Activated CD8-positive, alpha-beta memory T cell treated with anti-CD3 and anti-CD28 coated beads, Interleukin-2, amount 50 U/mL, for 1 hour (primary cell): ENCODE data around the gene ZNF20.
"Not testable (repeated sequence)": the region's sequence is repeated elsewhere in the genome, so short reads cannot be mapped to it uniquely, and the experiment has no call there.

Source experiments
- DNase-seq: peaks from one replicate; pipeline ENCODE4 v3.0.0-alpha.2; 2020; ENCODE audit errors: extremely low read depth

The ZNF20 gene

DNA sequence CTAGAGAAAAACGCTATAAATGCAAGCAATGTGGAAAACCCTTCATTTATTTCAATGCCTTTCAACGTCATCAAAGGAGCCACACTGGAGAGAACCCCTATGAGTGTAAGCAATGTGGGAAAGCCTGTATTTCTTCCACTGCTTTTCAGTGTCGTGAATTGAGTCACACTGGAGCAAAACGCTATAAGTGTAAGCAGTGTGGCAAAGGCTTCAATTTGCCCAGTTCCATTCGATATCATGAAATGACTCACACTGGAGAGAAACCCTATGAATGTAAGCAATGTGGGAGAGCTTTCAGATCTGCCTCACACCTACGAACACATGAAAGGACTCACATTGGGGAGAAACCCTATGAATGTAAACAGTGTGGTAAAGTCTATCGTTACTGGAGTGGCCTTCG lies 27.4 kb downstream of the ZNF20 start:
- no peak for DNase-seq

DNA sequence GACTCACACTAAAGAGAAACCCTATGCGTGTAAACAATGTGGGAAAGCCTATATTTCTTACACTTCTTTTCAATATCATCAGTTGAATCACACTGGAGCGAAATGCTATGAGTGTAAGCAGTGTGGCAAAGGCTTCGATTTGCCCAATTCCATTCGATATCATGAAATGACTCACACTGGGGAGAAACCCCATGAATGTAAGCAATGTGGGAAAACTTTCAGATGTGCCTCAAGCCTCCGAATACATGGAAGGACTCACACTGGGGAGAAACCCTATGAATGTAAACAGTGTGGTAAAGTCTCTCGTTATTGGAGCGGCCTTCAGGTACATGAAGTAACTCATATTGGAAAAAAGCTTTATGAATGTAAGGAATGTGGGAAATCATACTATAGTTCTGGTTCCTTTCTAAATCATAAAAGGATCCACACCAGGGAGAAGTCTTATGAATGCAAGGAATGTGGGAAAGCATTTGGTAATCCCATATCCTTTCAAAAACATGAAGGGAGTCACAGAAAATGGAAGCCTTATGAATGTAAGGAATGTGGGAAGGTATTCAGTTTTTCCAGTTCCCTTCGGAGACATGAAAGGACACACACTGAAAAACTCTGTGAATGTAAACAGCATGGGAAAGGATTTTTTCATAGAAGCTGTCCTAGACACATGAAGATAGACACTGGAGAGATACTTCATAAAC lies 28.1 kb downstream of the ZNF20 start:
- no peak for DNase-seq

DNA sequence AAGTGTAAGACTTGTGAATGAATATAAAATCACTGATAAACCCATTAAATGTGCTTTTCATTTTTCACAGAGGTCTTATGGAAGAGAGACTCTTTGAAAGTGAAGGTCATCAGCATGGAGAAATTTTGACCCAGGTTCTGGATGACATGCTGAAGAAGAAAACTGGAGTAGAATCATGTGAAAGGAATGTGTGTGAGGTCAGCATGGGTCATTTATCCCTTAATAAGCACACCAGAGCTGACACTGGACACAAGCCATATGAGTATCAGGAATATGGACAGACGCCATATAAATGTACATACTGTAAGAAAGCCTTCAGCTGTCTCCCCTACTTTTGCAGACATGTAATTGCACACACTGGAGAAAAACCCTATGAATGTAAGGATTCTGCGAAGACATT lies 29.0 kb downstream of the ZNF20 start:
- no peak for DNase-seq

DNA sequence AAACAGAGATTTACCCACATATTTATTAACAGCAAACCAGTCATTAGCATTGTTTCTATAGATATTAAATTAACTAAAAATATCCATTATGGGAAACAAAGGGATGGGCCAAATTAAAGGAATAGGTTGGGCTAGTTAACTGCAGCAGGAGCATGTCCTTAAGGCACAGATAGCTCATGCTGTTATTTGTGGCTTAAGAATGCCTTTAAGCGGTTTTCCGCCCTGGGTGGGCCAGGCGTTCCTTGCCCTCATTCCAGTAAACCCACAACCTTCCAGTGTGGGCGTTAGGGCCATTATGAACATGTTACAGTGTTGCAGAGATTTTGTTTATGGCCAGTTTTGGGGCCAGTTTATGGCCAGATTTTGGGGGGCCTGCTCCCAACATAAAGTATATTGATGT lies 36.2 kb downstream of the ZNF20 start:
- DNase-seq: not testable (repeated sequence)

DNA sequence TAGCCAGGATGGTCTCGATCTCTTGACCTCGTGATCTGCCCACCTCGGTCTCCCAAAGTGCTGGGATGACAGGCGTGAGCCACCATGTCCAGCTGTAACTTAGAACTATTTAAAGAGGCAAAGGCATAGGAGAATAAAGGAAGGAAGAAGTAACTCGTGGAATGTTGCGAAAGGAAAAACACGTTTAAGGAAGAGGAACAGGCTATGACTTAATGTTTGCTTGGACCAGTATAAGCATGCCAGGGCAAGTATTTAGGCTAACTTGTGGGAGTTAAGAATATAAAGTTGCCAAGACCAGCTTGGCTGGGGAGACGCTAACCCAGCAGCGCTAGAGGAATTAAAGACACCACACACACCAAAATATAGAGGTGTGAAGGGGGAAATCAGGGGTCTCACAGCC lies 42.1 kb downstream of the ZNF20 start:
- DNase-seq: no peak

DNA sequence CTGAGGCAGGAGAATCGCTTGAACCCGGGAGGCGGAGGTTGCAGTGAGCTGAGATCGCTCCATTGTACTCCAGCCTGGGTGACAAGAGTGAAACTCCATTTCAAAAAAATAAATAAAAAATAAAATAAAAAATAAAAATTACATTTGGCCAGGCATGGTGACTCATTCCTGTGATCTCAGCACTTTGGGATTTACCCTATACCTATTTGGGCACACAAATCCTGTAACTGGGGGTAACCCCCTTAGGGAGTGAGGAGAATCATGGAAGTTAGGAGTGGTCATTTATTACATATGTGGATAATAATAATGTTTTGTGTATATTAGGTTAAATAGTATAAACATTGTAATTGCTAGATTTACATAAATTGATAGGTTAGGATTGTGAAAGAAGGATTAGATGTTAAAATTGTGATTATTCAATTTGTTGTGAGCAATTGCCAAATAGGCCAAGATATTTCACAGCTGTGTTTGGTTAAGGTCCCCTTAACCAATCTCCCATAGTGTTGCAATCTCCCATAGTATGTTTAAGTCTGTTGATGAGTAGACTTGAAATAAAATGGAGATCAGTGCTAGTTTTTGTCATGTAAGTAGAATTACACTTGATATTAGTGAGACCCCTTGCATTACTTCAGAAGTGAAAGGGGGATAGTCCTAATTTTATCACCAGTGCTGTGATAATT lies 44.9 kb downstream of the ZNF20 start:
- DNase-seq: no peak

DNA sequence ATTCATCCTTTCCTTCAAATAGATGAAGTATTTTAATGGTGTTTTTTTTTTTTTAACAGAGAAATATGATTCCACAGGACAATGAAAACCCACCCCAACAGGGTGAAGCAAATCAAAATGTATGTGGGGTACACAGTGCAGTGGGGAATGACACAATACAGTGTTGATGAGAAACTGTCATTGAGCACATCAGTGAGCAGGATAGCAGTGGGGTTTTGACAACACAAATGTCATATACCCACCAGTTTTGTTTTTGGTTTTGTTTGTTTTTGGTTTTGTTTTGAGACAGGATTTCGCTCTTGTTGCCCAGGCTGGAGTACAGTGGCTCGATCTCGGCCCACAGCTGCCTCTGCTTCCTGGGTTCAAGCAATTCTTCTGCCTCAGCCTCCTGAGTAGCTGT lies 46.4 kb downstream of the ZNF20 start:
- DNase-seq: no peak

DNA sequence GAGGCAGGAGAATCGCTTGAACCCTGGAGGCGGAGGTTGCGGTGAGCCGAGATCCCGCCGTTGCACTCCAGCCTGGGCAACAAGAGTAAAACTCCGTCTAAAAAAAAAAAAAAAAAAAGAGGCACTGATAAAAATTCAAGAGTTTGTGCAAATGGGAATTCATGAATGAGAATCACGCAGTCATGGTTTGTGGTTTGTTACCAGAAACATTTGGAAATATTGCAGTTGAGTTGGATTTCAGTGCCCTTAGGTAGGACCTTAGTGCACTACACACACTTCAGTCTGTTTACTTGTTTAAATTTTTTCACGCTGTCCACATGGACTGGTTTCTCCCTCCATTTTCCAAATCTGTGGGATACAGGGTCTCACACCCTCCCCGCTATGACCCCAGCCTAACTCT lies 47.2 kb downstream of the ZNF20 start:
- DNase-seq: no peak

DNA sequence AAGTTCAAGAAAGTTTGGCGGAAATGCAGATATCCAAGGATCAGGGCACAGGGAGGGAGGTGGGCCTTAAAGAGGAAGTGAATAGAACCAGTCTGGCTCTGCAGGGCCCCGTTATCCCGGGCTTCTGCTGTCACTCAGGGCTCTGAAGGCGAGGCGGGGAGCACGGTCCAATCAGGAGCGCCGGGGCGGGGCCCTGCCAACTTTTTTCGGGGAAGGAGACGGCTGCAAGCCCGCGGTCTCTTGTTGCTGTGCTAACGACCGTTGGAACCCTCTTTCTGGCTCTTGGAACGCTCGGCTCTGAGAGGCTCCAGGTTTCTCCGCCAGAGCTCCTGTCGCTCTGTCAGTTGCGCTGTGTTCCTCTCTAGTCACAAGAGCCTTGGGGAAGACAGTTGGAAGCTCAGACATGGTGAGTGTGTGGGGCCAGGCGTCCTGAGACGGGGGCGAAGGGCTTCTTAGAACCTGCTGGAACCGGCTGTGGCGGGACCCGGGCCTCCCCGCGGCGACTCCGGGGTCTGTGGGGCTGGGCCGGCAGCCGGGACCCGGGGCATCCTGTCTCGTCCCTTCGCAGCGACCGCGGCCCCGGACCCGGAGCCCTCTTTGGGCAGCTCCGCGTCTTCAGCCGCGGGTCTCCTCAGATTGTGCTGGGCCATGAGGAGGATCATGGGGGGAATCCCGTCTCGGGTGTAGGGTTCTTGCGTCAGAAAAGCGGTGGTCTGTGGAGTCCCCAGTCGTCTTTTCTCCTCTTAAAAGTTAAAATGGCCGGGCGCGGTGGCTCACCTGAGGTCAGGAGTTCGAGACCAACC lies 47.9 kb downstream of the ZNF20 start:
- DNase-seq: no peak

DNA sequence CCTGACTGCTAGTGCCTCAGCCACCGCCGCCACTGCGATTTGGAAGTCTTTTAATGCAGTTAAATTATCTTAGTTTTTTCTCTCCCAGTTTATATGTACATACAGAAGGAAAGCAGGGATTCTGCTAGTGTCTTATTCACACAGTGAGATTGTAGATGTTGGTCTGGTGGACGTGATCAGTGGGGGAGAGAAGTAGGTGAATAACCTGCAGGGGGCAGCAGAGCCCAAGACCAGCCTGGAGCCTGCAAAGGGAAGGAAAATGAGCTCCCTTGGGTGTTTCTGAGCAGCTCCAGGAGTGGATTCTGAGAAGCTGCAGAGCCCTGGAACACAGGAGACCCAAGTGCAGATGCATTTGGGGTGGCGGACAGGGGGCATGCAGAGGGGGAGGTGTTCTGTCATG lies 49.3 kb downstream of the ZNF20 start:
- DNase-seq: no peak

DNA sequence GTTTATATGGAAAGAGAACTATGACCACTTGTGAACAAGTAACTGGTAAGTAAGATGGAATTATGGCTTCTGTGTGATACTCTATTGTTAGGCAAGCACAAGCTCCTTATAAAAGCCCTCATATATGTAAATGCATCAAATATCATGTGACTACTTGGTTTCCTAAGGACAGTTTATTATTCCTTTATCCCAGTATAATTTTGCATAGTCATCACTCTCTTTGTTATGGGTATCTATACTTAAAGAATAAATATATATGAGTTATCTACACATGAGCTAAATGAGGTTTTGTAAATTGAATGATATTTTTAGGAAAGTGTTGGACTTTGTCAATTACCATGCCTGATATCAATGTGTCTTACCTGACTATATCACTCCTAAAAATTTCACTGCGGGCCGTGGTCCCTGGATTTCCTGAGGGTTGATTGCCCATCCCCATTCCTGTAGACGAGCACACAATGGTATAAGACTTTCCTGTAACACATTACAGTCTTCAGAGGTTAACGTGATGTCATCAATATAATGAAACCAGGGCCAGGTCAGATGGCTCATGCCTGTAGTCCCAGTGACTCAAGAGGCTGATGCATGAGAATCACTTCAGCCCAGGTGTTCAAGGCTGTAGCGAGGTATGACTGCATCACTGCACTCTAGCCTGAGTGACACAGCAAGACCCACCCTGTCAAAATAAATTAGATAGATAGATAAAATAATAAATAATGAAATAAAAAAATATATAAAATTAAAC lies 54.9 kb downstream of the ZNF20 start:
- DNase-seq: no peak

DNA sequence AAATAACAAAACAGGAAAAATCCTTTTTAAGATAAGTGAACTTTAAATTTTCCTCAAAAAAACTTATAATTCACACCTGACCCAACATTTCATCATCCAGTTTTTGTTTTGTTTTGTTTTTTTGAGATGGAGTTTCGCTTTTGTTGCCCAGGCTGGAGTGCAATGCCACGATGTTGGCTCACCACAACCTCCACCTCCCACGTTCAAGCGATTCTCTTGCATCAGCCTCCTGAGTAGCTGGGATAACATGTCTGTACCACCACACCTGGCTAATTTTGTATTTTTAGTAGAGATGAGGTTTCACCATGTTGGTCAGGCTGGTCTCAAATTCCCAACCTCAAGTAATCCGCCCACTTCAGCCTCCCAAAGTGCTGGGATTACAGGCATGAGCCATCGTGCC lies 56.8 kb downstream of the ZNF20 start:
- DNase-seq: not testable (repeated sequence)
